GM12878 (cell line): ENCODE measurements around the gene PJA2. TPM values are rescaled to one million over a fixed set of nuclear protein-coding genes. Genes with fewer than 3 reads are reported as not detected.

ENCODE experiments used
- ATAC-seq: fragments of 200-7000 bp; cut with Tn5 transposase; 3 replicates; pipeline ENCODE4 v1.9.1; 2020; ENCODE audit warnings: mild to moderate bottlenecking, moderate library complexity
- BruUV-seq: library from RNA; stranded (reverse); fragments of 400-500 nt; replicated peaks from 2 replicates; lab custom pipeline; 2021; lab: Mats Ljungman, UMichigan
- CTCF ChIA-PET: fragments of 300-600 bp; sonication (Branson Sonifier 250); formaldehyde crosslinking; extraction: SDS; loops from one replicate; lab custom pipeline; 2021; ENCODE audit warnings: inconsistent platforms; lab: Yijun Ruan, JAX
- POLR2A ChIA-PET: fragments of 350-600 bp; formaldehyde crosslinking; extraction: SDS; loops from one replicate; lab custom pipeline; 2021; ENCODE audit warnings: inconsistent platforms; lab: Charles Lee
- RAD21 ChIA-PET: fragments of 300-600 bp; sonication (Branson Sonifier 250); formaldehyde crosslinking; loops from one replicate; lab custom pipeline; 2023; ENCODE audit warnings: antibody characterized with exemption; ENCODE audit not compliant: unreplicated experiment; lab: Charles Lee
- SMC1A ChIA-PET: fragments of 300-600 bp; sonication (Branson Sonifier 250); formaldehyde crosslinking; loops from one replicate; lab custom pipeline; 2023; ENCODE audit not compliant: unreplicated experiment, uncharacterized antibody; lab: Charles Lee
- DNase-seq: peaks from one replicate; pipeline ENCODE4 v3.0.0-alpha.2; 2011; ENCODE audit warnings: low read depth, low spot score
- FAIRE-seq: peaks from 3 replicates; lab custom pipeline; 2011; peaks lifted over from hg19 to GRCh38; lab: Jason Lieb, UNC
- H2AFZ ChIP-seq: 2 replicates; pipeline ENCODE4 v1.6.0; 2011; ENCODE audit warnings: low read depth, low read length, control low read depth; ENCODE audit not compliant: control insufficient read depth
- H3K27ac ChIP-seq: 2 replicates; pipeline ENCODE4 v1.5.1; 2011; ENCODE audit warnings: control low read depth; ENCODE audit not compliant: control insufficient read depth, insufficient read depth
- H3K27me3 ChIP-seq, 2 experiments: replicated peaks in 1 of 2; 2 replicates each; pipeline versions ENCODE4 v1.6.0 to v1.6.1; 2011; ENCODE audit warnings: low read length in 1 of 2; ENCODE audit not compliant: control insufficient read depth in 2 of 2, insufficient read depth in 2 of 2
- H3K36me3 ChIP-seq, 2 experiments: 2 replicates each; pipeline ENCODE4 v1.5.1; 2011; ENCODE audit warnings: low read length in 1 of 2; ENCODE audit not compliant: control insufficient read depth in 2 of 2, insufficient read depth in 2 of 2
- H3K4me1 ChIP-seq: 2 replicates; pipeline ENCODE4 v1.6.1; 2011; ENCODE audit warnings: mild to moderate bottlenecking, low read length, moderate library complexity, mixed read lengths; ENCODE audit not compliant: control insufficient read depth, insufficient read depth
- H3K4me2 ChIP-seq: 2 replicates; pipeline ENCODE4 v1.6.0; 2011; ENCODE audit warnings: control low read depth; ENCODE audit not compliant: control insufficient read depth, insufficient read depth
- H3K4me3 ChIP-seq: fragments of 200-600 bp; sonication (generic); 2 replicates; pipeline ENCODE4 v1.5.1; 2016
- H3K79me2 ChIP-seq: 2 replicates; pipeline ENCODE4 v1.6.0; 2011; ENCODE audit warnings: low read length; ENCODE audit not compliant: control insufficient read depth, insufficient read depth
- H3K9ac ChIP-seq: 2 replicates; pipeline ENCODE4 v1.8.0; 2011; ENCODE audit warnings: low read length, control low read depth, mixed read lengths; ENCODE audit not compliant: control insufficient read depth, insufficient read depth
- H3K9me3 ChIP-seq: replicated peaks from 3 replicates; pipeline ENCODE4 v1.5.1; 2011; ENCODE audit warnings: mild to moderate bottlenecking, low read length; ENCODE audit not compliant: control insufficient read depth, insufficient read depth
- H4K20me1 ChIP-seq: 2 replicates; pipeline ENCODE4 v1.6.0; 2011; ENCODE audit not compliant: control insufficient read depth, insufficient read depth
- CEBPB ChIP-seq, 2 experiments: fragments of 150-350 bp in 1 of 2; IDR thresholded peaks; 2 replicates each; pipeline ENCODE4 v1.6.1; 2012 to 2014; ENCODE audit warnings: low read depth in 2 of 2, low read length in 2 of 2, borderline replicate concordance in 1 of 2, inconsistent platforms in 1 of 2
- GATAD2B ChIP-seq: fragments of 450-650 bp; conservative IDR thresholded peaks from 2 replicates; pipeline ENCODE4 v1.6.1; 2017; ENCODE audit warnings: low read depth, mild to moderate bottlenecking, moderate library complexity
- HDAC2 ChIP-seq: fragments of 200-600 bp; sonication (generic); IDR thresholded peaks from 2 replicates; pipeline ENCODE4 v1.6.1; 2017
- KDM1A ChIP-seq: fragments of 200-600 bp; sonication (generic); IDR thresholded peaks from 2 replicates; pipeline ENCODE4 v1.6.1; 2016; ENCODE audit warnings: borderline replicate concordance
- MEF2A ChIP-seq: IDR thresholded peaks from 2 replicates; pipeline ENCODE4 v1.6.1; 2011; ENCODE audit warnings: low read depth, mild to moderate bottlenecking, low read length, moderate library complexity; ENCODE audit not compliant: insufficient read depth
- NR2C2 ChIP-seq: IDR thresholded peaks from 2 replicates; pipeline ENCODE4 v1.6.1; 2011; ENCODE audit warnings: borderline replicate concordance, low read depth; ENCODE audit not compliant: control insufficient read depth, insufficient read length
- ZNF274 ChIP-seq: IDR thresholded peaks from one replicate; pipeline ENCODE4 v1.8.0; 2011; ENCODE audit not compliant: insufficient read length, insufficient read depth
- WGBS: methylation state at CpG from one replicate; pipeline ENCODE4 v1.1.6; 2016; ENCODE audit warnings: low lambda C conversion rate; ENCODE audit not compliant: insufficient replicate concordance, insufficient coverage; ENCODE audit errors: missing lambda C conversion rate; 5-methylcytosine and 5-hydroxymethylcytosine counted together
- in situ Hi-C: fragments of 300-500 bp; cut with MboI; formaldehyde crosslinking; loops from 9 replicates; pipeline ENCODE4 v1.14.3; 2018; ENCODE audit warnings: mixed read lengths
- intact Hi-C: fragments of 100-400 bp; cut with micrococcal nuclease; formaldehyde crosslinking; loops from one replicate; pipeline ENCODE4 v1.14.2; 2022; ENCODE audit not compliant: unreplicated experiment
- polyA plus RNA-seq, 11 experiments: library from polyadenylated mRNA; depleted of rRNA in 4 of 11; unstranded in 6 of 11; stranded (reverse) in 5 of 11; fragments of >200 nt; fragmentation: Nextera tagmentation in 4 of 11; fragmentation: Illumina TruSeq in 1 of 11; extraction: Ambion mirVana in 4 of 11; extraction: Trizol in 1 of 11; gene quantifications; 1 replicate in 1 of 11; 2 replicates in 10 of 11; pipeline versions ENCODE4 v1.2.1 to v1.2.3, GENCODE V29; 2011 to 2016; ENCODE audit warnings: inconsistent platforms in 2 of 11, missing spikeins in 2 of 11, low read depth in 1 of 11
- total RNA-seq, 4 experiments: library from RNA; depleted of rRNA in 3 of 4; stranded (reverse); fragments of >200 nt in 3 of 4; fragmentation: Illumina TruSeq in 1 of 4; extraction: Trizol in 1 of 4; gene quantifications; 2 replicates each; pipeline versions ENCODE4 v1.2.1 to v1.2.3, GENCODE V29; 2013 to 2021
- TF ChIP-seq, protein P1 (sequence below): fragments of 450-650 bp; formaldehyde crosslinking; IDR thresholded peaks from 2 replicates; pipeline ENCODE4 v1.5.0; 2022; ENCODE audit warnings: mild to moderate bottlenecking, missing genetic modification characterization
- TF ChIP-seq, protein P2 (sequence below): IDR thresholded peaks from 2 replicates; pipeline ENCODE4 v1.6.1; 2011; ENCODE audit warnings: low read depth, mild to moderate bottlenecking, low read length, moderate library complexity, borderline replicate concordance; ENCODE audit errors: extremely low read depth

The PJA2 gene
- total and polyA plus RNA-seq, 10 of the 15 experiments (the other 5 are each of a cell fraction or from before 2014, with no cell fraction given) = 27.8 to 93.4 (median 47.8) TPM

DNA sequence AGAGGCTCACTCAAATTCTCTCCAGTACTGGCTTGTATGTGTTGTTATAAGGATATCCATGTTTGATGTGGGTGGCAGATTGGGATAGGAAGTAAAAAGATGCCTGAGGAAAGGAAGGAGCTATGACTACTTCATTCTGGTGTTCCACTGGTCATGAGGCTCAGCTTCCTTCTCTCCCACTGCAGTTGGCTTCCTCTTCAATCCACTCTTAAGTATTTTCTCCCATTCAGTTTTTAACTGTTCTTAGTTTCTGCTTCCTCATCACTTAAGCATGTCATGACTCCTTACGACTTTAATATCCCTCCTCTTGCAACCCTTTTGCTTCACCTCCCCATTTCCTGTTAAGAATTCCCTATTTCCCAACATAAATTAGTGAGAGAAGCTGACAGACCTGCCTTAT lies 81.1 kb downstream of the PJA2 start:
- 100% methylated on average over 1 of the region's 1 CpG for WGBS

DNA sequence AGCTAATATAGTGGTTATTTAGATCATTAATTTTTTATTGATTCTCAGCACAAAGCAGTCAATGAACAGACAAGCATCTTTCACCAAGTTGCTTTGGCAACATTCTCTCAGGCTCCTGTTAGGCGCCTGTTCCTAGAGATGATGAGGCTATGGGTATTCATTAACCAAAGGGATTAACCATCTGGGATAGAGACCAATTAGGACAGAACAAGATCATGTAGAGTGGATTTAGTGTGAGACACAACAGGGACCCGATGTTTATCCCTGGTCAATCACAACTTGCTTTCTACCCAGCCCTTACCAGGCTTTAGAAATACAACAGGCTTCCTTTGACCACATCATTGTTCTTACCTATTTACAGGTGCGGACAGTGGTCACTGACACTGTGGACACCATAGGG lies 82.2 kb downstream of the PJA2 start:
- no peak overlapping the region for H3K4me2 ChIP-seq
- no peak overlapping the region for H3K27ac ChIP-seq
- H3K9ac ChIP-seq = no peak overlapping the region
- TF ChIP-seq, protein P1, sequence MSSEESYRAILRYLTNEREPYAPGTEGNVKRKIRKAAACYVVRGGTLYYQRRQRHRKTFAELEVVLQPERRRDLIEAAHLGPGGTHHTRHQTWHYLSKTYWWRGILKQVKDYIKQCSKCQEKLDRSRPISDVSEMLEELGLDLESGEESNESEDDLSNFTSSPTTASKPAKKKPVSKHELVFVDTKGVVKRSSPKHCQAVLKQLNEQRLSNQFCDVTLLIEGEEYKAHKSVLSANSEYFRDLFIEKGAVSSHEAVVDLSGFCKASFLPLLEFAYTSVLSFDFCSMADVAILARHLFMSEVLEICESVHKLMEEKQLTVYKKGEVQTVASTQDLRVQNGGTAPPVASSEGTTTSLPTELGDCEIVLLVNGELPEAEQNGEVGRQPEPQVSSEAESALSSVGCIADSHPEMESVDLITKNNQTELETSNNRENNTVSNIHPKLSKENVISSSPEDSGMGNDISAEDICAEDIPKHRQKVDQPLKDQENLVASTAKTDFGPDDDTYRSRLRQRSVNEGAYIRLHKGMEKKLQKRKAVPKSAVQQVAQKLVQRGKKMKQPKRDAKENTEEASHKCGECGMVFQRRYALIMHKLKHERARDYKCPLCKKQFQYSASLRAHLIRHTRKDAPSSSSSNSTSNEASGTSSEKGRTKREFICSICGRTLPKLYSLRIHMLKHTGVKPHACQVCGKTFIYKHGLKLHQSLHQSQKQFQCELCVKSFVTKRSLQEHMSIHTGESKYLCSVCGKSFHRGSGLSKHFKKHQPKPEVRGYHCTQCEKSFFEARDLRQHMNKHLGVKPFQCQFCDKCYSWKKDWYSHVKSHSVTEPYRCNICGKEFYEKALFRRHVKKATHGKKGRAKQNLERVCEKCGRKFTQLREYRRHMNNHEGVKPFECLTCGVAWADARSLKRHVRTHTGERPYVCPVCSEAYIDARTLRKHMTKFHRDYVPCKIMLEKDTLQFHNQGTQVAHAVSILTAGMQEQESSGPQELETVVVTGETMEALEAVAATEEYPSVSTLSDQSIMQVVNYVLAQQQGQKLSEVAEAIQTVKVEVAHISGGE = no peak
- TF ChIP-seq, protein P2, sequence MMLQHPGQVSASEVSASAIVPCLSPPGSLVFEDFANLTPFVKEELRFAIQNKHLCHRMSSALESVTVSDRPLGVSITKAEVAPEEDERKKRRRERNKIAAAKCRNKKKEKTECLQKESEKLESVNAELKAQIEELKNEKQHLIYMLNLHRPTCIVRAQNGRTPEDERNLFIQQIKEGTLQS = no peak
- TF ChIP-seq CEBPB (IDR thresholded peaks at IDR 0.05; ENCODE audit: borderline replicate concordance in 1 of 2, low read depth in 2 of 2, low read length in 2 of 2) = no peak
- no peak for TF ChIP-seq ZNF274
- TF ChIP-seq KDM1A = no peak
- TF ChIP-seq GATAD2B = no peak
- no peak for TF ChIP-seq NR2C2
- no peak for FAIRE-seq
- ATAC-seq = no peak
- CTCF ChIA-PET = interaction anchor here (1.4 to 2.1 kb wide), 2 partner anchors 20 to 685 kb away, joined by 3 to 5 read pairs; no protein-coding TSS in a partner anchor
- no peaks in the 10 kb centered on the region for H4K20me1 ChIP-seq
- in situ Hi-C loops (no loop called here), intact Hi-C loops (no loop called here)
- H3K4me3 ChIP-seq = no peak overlapping the region
- no peaks in the 10 kb centered on the region for H3K9me3 ChIP-seq
- H3K27me3 ChIP-seq = no peaks in the 10 kb centered on the region
- SMC1A ChIA-PET = interaction anchor here (1.0 kb wide), 2 partner anchors 11 to 20 kb away, joined by 4 read pairs; no protein-coding TSS in a partner anchor
- WGBS = 84% methylated on average over 3 of the region's 3 CpGs
- RAD21 ChIA-PET = no interaction called here
- no peaks in the 10 kb centered on the region for H3K79me2 ChIP-seq
- BruUV-seq = no TSS peak
- POLR2A ChIA-PET = no interaction called here
- H3K36me3 ChIP-seq = no peaks in the 10 kb centered on the region
- no peak for DNase-seq
- H3K4me1 ChIP-seq = no peaks in the 10 kb centered on the region
- no peak overlapping the region for H2AFZ ChIP-seq

More for the DNA sequence above, 81.1 kb downstream of the PJA2 start:
- H3K4me2 ChIP-seq = no peak overlapping the region
- no peaks in the 10 kb centered on the region for H3K27me3 ChIP-seq
- ChIA-PET CTCF (interaction anchor here (0.7 to 2.1 kb wide), 3 partner anchors 19 to 1148 kb away, joined by 3 to 5 read pairs (median 3); no protein-coding TSS in a partner anchor), RAD21 (no interaction called here), POLR2A (no interaction called here), SMC1A (interaction anchor here (1.1 kb wide), 1 partner anchor 580 kb away, joined by 3 read pairs; no protein-coding TSS in a partner anchor)
- no peak overlapping the region for H2AFZ ChIP-seq
- no peak overlapping the region for H3K4me3 ChIP-seq
- TF ChIP-seq HDAC2 (no peak), MEF2A (no peak)
- in situ Hi-C loops = no loop called here
- H3K27ac ChIP-seq = no peak overlapping the region
- no peaks in the 10 kb centered on the region for H3K9me3 ChIP-seq
- TSS peak; percentile 7 for BruUV-seq
- no peaks in the 10 kb centered on the region for H4K20me1 ChIP-seq
- H3K4me1 ChIP-seq = no peaks in the 10 kb centered on the region
- no peaks in the 10 kb centered on the region for H3K79me2 ChIP-seq
- no peak overlapping the region for H3K9ac ChIP-seq
- intact Hi-C loops = no loop called here
- ATAC-seq (no peak), DNase-seq (no peak), FAIRE-seq (no peak)
- H3K36me3 ChIP-seq = 0 out of 4 replicates have a peak, but pooled peaks cover 0 to 4% of the 10 kb centered on the region in 2 experiments
